Activated CD4-positive, alpha-beta T cell treated with anti-CD3 and anti-CD28 coated beads, Interleukin-2, Interleukin-4, amounts not matched to agents 100 ng/mL and 50 ng/mL, durations not matched to agents 16 hours and 8 hours (primary cell): ENCODE measurements around the gene ST6GALNAC5.
A peak's percentile ranks its signal among the peaks of the same experiment; 100 is the strongest.
"Not testable (repeated sequence)": the region's sequence is repeated elsewhere in the genome, so short reads cannot be mapped to it uniquely, and the experiment has no call there.

Experiments used
- DNase-seq: peaks from one replicate; pipeline ENCODE4 v3.0.0-alpha.2; 2020; ENCODE audit warnings: low spot score

Gene ST6GALNAC5

GRCh38 chr1:76868154-76868882 is 1.0 kb downstream of the ST6GALNAC5 start:
- DNase-seq: peak; percentile 3

- DNase-seq: no peak
Measured at GRCh38 chr1:76868916-76869315, 1.6 kb downstream of the ST6GALNAC5 start.

DNA sequence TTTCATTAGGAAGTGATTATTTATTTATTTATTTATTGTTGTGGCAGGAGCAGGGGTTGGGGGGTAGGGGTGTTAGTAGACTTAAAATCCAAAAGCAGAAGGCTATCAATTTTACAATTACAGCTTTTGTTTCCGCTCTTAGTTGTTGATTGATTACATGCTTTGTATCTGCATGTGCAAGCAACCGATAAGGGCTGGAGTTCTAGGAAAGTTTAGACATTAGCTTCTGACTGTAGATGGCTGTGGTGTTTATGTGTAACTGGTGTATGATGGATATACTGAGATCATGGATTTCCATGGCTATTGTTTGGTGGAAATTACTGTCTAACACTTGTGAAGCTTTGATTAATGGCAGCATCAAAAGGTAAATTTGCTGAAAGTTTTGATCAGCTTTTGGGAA is 2.8 kb downstream of the ST6GALNAC5 start:
- DNase-seq: no peak

GRCh38 chr1:76871355-76871974 is 4.2 kb downstream of the ST6GALNAC5 start:
- no peak for DNase-seq

DNA sequence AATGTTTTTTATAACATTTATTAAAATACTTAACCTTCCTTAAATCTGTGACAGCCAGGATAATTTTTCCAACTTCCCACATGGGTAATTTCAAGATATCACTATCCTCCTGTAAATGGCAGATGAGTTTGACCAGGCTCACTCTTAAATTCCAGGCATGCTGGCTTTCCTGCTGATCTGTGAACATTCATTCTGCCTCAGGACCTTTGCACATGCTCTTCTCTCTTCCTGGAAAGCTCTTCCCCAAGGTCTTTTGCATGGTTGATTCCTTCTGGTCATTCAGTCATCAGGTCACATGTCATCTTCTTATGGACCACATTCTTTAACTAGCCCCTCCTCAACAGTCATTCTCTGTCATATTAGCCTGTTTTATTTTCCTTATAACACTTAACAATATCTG is 5.7 kb downstream of the ST6GALNAC5 start:
- no peak for DNase-seq

DNA sequence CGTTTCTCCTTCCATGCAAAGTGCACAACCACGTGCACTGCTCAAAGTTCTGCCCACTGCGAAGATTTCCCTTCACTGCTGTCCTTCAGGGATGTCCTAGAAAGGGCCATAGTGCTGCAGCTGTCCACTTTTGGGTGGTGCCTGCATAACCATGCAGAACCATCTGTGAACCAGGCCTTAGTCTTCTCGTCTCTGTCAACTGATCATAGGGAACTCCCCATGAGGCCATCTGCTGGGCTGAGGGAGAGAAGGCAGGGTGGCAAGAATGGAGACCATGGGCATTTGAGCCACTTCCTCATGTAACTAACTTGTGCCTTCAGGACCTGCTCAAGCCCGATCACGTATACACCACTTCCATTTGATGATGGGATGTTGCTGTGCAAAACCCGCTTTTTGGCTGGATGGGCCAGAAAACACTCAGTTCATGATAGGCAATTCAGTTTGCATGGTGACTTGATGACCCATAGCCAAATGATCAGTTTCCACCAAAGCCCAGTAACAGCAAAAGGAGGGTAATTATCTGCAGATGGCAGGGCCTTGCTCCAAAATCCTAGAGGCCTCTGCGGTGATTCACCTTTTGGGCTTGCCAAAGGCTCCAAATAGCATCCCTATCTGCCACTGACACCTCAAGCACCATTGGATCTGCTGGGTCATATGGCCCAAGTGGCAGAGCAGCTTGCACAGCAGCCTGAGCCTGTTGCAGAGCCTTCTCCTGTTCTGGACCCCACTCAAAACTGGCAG is 9.5 kb downstream of the ST6GALNAC5 start:
- no peak for DNase-seq

DNA sequence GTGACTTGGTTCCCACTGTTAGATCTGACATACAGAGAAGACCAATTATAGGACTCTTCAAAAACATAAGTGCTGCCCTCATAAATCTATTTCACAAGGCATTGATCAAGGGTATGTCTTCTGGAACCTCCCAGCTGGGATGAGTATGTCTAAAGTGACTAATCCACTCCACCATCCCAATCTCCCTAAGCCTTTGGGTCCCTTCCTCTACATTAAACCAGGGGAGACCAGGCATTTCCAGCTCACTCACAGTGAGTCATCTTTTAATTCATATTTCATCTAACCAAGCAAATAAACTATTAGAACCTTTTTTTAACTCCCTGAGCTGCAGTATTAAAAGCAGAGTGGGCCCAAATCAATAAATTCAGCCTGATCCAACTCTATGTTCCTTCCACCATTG is 11.7 kb downstream of the ST6GALNAC5 start:
- not testable (repeated sequence) for DNase-seq

- no peak for DNase-seq
Measured at GRCh38 chr1:76881762-76882161, 14.5 kb downstream of the ST6GALNAC5 start.

GRCh38 chr1:76891931-76892622 is 24.8 kb downstream of the ST6GALNAC5 start:
- no peak for DNase-seq

GRCh38 chr1:76892675-76893074 is 25.4 kb downstream of the ST6GALNAC5 start:
- DNase-seq: no peak

- DNase-seq: peak; percentile 33
Measured at GRCh38 chr1:76901158-76901767, 34.0 kb downstream of the ST6GALNAC5 start.

GRCh38 chr1:76905876-76906595 is 38.8 kb downstream of the ST6GALNAC5 start:
- DNase-seq: no peak

GRCh38 chr1:76909311-76909710 is 42.0 kb downstream of the ST6GALNAC5 start:
- no peak for DNase-seq

- DNase-seq: no peak
Measured at GRCh38 chr1:76919085-76919484, 51.8 kb downstream of the ST6GALNAC5 start.

DNA sequence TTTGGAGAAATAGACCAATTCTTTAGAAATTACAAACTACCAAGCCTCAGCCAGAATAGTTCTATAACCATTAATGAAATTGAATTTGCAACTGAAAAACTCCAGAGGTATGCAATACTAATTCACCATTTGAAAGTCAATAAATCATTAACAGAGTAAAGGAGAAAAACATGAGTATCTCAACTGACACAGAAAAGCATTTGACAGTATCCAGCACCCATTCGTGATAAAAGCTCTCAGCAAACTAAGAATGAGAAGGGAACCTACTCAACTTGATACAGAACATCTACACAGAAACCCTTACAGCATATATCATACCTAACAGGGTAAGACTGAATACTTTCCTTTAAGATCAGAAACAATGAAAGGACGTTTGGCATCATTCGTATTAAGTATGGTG is 54.3 kb downstream of the ST6GALNAC5 start:
- no peak for DNase-seq

GRCh38 chr1:76925825-76926224 is 58.5 kb downstream of the ST6GALNAC5 start:
- no peak for DNase-seq

DNA sequence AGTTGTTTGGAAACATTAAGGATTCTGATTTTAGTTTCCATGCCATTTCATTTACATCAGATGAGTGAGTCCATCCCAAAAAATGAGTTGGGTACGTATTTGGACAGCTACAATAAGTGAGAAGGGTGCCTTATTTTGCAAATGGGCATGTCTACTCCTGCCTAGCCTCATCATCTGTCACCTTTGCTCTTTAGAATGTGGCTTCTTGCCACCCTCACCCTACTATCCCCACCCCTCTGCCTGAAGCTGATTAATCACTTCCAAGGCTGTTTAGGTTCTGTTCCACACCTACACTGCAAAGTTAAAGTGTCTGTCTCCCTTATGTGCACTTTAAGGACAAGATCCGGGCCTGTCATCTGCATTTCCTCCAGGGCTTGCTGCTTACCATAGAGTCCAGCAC is 61.2 kb downstream of the ST6GALNAC5 start:
- no peak for DNase-seq

DNA sequence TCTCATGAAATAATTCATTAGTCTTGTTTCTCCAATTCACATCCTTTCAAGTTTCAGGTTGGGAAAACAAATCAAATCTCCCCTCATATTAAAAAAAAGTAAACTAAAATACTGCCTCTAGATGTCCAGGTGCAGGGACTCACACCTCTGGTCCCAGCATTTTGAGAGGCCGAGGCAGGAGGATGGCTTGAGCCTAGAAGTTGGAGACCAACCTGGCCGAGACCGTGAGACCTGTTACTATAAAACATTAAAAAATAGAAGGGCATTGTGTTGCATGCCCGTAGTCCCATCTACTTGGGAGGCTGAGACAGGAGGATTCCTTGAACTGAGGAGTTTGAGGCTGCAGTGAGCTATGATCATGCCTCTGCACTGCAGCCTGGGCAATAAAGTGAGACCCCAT is 61.9 kb downstream of the ST6GALNAC5 start:
- DNase-seq: no peak

- no peak for DNase-seq
Measured at GRCh38 chr1:76933847-76934815, 66.9 kb downstream of the ST6GALNAC5 start.

GRCh38 chr1:76938304-76938703 is 71.0 kb downstream of the ST6GALNAC5 start:
- DNase-seq: no peak
